Hepatocyte (in vitro differentiated cells): ENCODE measurements around the gene POLR3B. TPM values are rescaled to one million over a fixed set of nuclear protein-coding genes. Genes with fewer than 3 reads are reported as not detected.

Source experiments
- DNase-seq: peaks from one replicate; pipeline ENCODE4 v3.0.0-alpha.2; 2016; ENCODE audit warnings: low spot score
- H2AFZ ChIP-seq: fragments of 200-600 bp; sonication (generic); 2 replicates; pipeline ENCODE4 v1.6.0; 2016; ENCODE audit warnings: antibody characterized with exemption, mild to moderate bottlenecking
- H3K27ac ChIP-seq: fragments of 200-600 bp; sonication (generic); 2 replicates; pipeline ENCODE4 v1.5.1; 2016; ENCODE audit warnings: mild to moderate bottlenecking
- H3K27me3 ChIP-seq: fragments of 200-600 bp; sonication (generic); 2 replicates; pipeline ENCODE4 v1.6.1; 2016
- H3K36me3 ChIP-seq: fragments of 200-600 bp; sonication (generic); replicated peaks from 2 replicates; pipeline ENCODE4 v1.5.1; 2016; ENCODE audit warnings: low read depth; ENCODE audit not compliant: insufficient read depth
- H3K4me1 ChIP-seq: fragments of 200-600 bp; sonication (generic); 2 replicates; pipeline ENCODE4 v1.5.1; 2016; ENCODE audit warnings: mild to moderate bottlenecking, moderate library complexity; ENCODE audit not compliant: insufficient read depth
- H3K4me2 ChIP-seq: fragments of 200-600 bp; sonication (generic); 2 replicates; pipeline ENCODE4 v1.6.0; 2016
- H3K4me3 ChIP-seq: fragments of 200-600 bp; sonication (generic); 2 replicates; pipeline ENCODE4 v1.5.1; 2016; ENCODE audit warnings: mild to moderate bottlenecking
- H3K79me2 ChIP-seq: fragments of 200-600 bp; sonication (generic); 2 replicates; pipeline ENCODE4 v1.6.0; 2017; ENCODE audit warnings: mild to moderate bottlenecking
- H3K9me2 ChIP-seq: fragments of 200-600 bp; sonication (generic); replicated peaks from 2 replicates; pipeline ENCODE4 v1.6.0; 2017; ENCODE audit warnings: mild to moderate bottlenecking; ENCODE audit not compliant: insufficient read depth
- H3K9me3 ChIP-seq: fragments of 200-600 bp; sonication (generic); 2 replicates; pipeline ENCODE4 v1.5.1; 2016; ENCODE audit warnings: low read depth, mild to moderate bottlenecking
- H4K20me1 ChIP-seq: fragments of 200-600 bp; sonication (generic); 2 replicates; pipeline ENCODE4 v1.6.0; 2016; ENCODE audit warnings: mild to moderate bottlenecking; ENCODE audit not compliant: insufficient read depth, poor library complexity, severe bottlenecking
- EZH2 ChIP-seq: fragments of 200-600 bp; sonication (generic); IDR thresholded peaks from 2 replicates; pipeline ENCODE4 v1.6.1; 2016; ENCODE audit warnings: antibody characterized with exemption, mild to moderate bottlenecking, borderline replicate concordance
- EZH2phosphoT487 ChIP-seq: fragments of 200-600 bp; sonication (generic); IDR thresholded peaks from one replicate; pipeline ENCODE4 v1.6.1; 2018; ENCODE audit warnings: antibody characterized with exemption, mild to moderate bottlenecking, low read depth, moderate library complexity; ENCODE audit not compliant: unreplicated experiment, severe bottlenecking
- WGBS: methylation state at CpG from one replicate; pipeline ENCODE4 v1.1.6; 2016; ENCODE audit warnings: low lambda C conversion rate; ENCODE audit errors: missing lambda C conversion rate; 5-methylcytosine and 5-hydroxymethylcytosine counted together
- polyA plus RNA-seq: library from polyadenylated mRNA; unstranded; fragments of >200 nt; fragmentation: Nextera tagmentation; extraction: Ambion mirVana; gene quantifications from 2 replicates; pipeline ENCODE4 v1.2.1, GENCODE V29; 2016
- total RNA-seq: library from RNA; depleted of rRNA; stranded (reverse); fragments of >200 nt; gene quantifications from 2 replicates; pipeline ENCODE4 v1.2.3, GENCODE V29; 2014
- TF ChIP-seq, protein P1 (sequence below): fragments of 200-600 bp; sonication (generic); IDR thresholded peaks from 2 replicates; pipeline ENCODE4 v1.5.1; 2016; ENCODE audit warnings: antibody characterized with exemption, mild to moderate bottlenecking; ENCODE audit not compliant: poor library complexity

The POLR3B gene
- total and polyA plus RNA-seq, 2 experiments from 2014 or later = 8.4 to 10.4 TPM

DNA sequence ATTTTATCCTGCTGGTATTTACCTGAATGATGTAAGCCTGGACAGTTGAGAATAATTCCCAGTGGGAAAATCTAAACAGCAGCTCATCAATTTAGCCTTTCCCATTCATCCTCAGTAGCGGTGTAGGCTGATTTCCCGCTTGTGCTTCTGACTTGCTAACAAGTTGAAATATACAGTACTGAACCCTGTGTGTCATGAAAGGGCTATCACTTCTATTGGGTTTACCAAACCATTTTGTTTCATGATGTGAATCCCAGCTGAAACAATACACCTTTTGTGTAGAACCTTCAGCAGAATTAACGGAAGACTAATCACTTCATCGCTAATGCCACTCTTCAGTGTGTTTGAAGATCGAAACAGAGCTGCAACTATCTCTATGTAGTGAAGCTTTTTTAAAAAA, 88.4 kb downstream of the POLR3B start:
- no peaks in the 10 kb centered on the region for H4K20me1 ChIP-seq
- WGBS = 94% methylated on average over 5 of the region's 5 CpGs
- H3K36me3 ChIP-seq = no peaks in the 10 kb centered on the region
- no peaks in the 10 kb centered on the region for H3K9me3 ChIP-seq
- TF ChIP-seq EZH2 = no peak
- no peak for TF ChIP-seq EZH2phosphoT487
- TF ChIP-seq, protein P1, sequence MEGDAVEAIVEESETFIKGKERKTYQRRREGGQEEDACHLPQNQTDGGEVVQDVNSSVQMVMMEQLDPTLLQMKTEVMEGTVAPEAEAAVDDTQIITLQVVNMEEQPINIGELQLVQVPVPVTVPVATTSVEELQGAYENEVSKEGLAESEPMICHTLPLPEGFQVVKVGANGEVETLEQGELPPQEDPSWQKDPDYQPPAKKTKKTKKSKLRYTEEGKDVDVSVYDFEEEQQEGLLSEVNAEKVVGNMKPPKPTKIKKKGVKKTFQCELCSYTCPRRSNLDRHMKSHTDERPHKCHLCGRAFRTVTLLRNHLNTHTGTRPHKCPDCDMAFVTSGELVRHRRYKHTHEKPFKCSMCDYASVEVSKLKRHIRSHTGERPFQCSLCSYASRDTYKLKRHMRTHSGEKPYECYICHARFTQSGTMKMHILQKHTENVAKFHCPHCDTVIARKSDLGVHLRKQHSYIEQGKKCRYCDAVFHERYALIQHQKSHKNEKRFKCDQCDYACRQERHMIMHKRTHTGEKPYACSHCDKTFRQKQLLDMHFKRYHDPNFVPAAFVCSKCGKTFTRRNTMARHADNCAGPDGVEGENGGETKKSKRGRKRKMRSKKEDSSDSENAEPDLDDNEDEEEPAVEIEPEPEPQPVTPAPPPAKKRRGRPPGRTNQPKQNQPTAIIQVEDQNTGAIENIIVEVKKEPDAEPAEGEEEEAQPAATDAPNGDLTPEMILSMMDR = no peak
- no peak for DNase-seq
- no peak overlapping the region for H3K27ac ChIP-seq
- no peak overlapping the region for H2AFZ ChIP-seq
- H3K4me3 ChIP-seq = no peak overlapping the region
- H3K79me2 ChIP-seq = no peaks in the 10 kb centered on the region
- H3K4me2 ChIP-seq = no peak overlapping the region
- no peaks in the 10 kb centered on the region for H3K9me2 ChIP-seq
- H3K4me1 ChIP-seq = no peaks in the 10 kb centered on the region
- no peaks in the 10 kb centered on the region for H3K27me3 ChIP-seq

DNA sequence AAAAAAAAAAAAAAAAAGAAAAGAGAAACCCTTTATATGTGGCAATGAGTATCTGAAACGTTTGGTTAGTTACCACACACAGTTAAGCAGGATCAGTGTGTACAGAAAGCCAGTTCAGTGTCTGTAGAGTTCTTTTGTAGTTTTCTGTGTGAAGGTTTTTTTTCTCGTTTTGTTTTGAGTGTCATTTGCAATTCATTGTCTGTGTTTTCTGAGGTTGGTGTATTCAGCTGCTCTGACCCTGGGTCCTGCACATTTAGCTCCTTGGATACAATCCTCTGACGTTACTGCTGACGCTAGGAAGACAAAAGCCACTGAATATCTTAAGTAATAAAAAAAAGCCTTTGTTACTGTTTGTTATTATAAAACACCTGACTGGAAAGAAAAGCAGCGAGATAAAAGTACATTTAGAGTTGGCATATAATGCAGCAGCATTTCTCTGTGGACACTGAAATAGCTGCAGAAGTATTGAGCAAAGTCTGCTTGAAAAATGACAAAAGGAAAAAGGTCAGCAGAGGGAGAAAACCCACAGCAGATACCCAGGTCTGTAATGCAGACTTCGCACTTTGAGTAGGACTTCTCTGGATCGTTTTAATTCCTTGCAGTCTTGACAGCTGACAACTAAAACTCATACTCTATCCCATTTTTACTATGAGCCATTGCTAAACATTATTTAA, 89.0 kb downstream of the POLR3B start:
- Histone ChIP-seq H3K9me3 (no peaks in the 10 kb centered on the region), H3K36me3 (no peaks in the 10 kb centered on the region), H3K4me1 (no peaks in the 10 kb centered on the region), H3K9me2 (no peaks in the 10 kb centered on the region), H3K27ac (no peak overlapping the region), H3K79me2 (no peaks in the 10 kb centered on the region), H3K27me3 (no peaks in the 10 kb centered on the region), H2AFZ (no peak overlapping the region), H4K20me1 (no peaks in the 10 kb centered on the region), H3K4me2 (no peak overlapping the region), H3K4me3 (no peak overlapping the region)
- DNase-seq = no peak
- no peak for TF ChIP-seq EZH2phosphoT487
- no peak for TF ChIP-seq EZH2
- TF ChIP-seq, protein P1 = no peak
- 87% methylated on average over 7 of the region's 7 CpGs for WGBS

DNA sequence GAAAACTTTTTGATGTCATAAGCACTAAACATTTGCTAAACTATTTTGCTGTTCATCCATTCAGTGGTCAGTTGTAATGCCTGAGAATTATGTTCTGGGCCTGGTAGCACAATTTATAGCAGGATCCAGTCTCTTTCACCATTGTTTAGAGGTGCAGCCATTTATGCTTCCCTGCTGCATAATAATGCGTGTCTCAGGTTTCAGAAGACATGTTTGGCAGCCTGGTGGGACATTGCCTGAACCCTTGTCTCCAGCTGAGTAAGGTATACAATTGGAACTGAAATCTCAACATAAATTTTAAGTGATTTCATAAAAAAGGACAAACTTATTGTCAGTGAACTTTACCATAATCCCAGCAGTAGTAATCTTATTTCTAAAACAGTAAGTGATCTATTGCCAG, 94.8 kb downstream of the POLR3B start:
- no peak overlapping the region for H3K27ac ChIP-seq
- no peaks in the 10 kb centered on the region for H3K36me3 ChIP-seq
- no peaks in the 10 kb centered on the region for H3K9me3 ChIP-seq
- no peaks in the 10 kb centered on the region for H3K27me3 ChIP-seq
- no peaks in the 10 kb centered on the region for H4K20me1 ChIP-seq
- no peaks in the 10 kb centered on the region for H3K9me2 ChIP-seq
- no peak overlapping the region for H3K4me2 ChIP-seq
- H2AFZ ChIP-seq = no peak overlapping the region
- H3K4me1 ChIP-seq = no peaks in the 10 kb centered on the region
- H3K79me2 ChIP-seq = no peaks in the 10 kb centered on the region
- peak; percentile 13 for DNase-seq
- WGBS = 78% methylated on average over 1 of the region's 1 CpG
- H3K4me3 ChIP-seq = no peak overlapping the region
- TF ChIP-seq EZH2phosphoT487 = peak; percentile 39
- no peak for TF ChIP-seq EZH2
- TF ChIP-seq, protein P1 = no peak
